NCI-H1436 treated with DMSO at 0.1 percent for 48 hours (cell line): Measurements from ENCODE around the gene ATP9A.
"Not testable (repeated sequence)": the region's sequence is repeated elsewhere in the genome, so short reads cannot be mapped to it uniquely, and the experiment has no call there.

Source experiments
- DNase-seq: peaks from one replicate; lab custom pipeline; 2025; lab: John Stamatoyannopoulos, UW

The ATP9A gene

GRCh38 chr20:51767867-51768758 lies at the start of gene ATP9A:
ATP9A (minus strand) TSS chr20:51768390; CDS start chr20:51768369, 21 bp downstream.
- DNase-seq: no peak

GRCh38 chr20:51816856-51817255 lies 48.7 kb upstream of the ATP9A start:
- DNase-seq: not testable (repeated sequence)

GRCh38 chr20:51815383-51816076 lies 47.3 kb upstream of the ATP9A start:
- no peak for DNase-seq

- DNase-seq: no peak
Measured at GRCh38 chr20:51812861-51813260, 44.7 kb upstream of the ATP9A start.

- no peak for DNase-seq
Measured at GRCh38 chr20:51811514-51812128, 43.4 kb upstream of the ATP9A start.

GRCh38 chr20:51811042-51811355 lies 42.8 kb upstream of the ATP9A start:
- no peak for DNase-seq

GRCh38 chr20:51810155-51811041 lies 42.2 kb upstream of the ATP9A start:
- DNase-seq: no peak

- DNase-seq: no peak
Measured at GRCh38 chr20:51807720-51808250, 39.6 kb upstream of the ATP9A start.

- no peak for DNase-seq
Measured at GRCh38 chr20:51804754-51805153, 36.6 kb upstream of the ATP9A start.

- no peak for DNase-seq
Measured at GRCh38 chr20:51803148-51803854, 35.1 kb upstream of the ATP9A start.

- DNase-seq: no peak
Measured at GRCh38 chr20:51802170-51802751, 34.1 kb upstream of the ATP9A start, which contains the start of gene SALL4. SALL4 (minus strand) TSS chr20:51802521; CDS start chr20:51802408, 113 bp downstream.

- no peak for DNase-seq
Measured at GRCh38 chr20:51801823-51802123, 33.6 kb upstream of the ATP9A start.

- no peak for DNase-seq
Measured at GRCh38 chr20:51801122-51801822, 33.1 kb upstream of the ATP9A start.

- no peak for DNase-seq
Measured at GRCh38 chr20:51800872-51801121, 32.6 kb upstream of the ATP9A start.

GRCh38 chr20:51800060-51800871 lies 32.1 kb upstream of the ATP9A start:
- no peak for DNase-seq

GRCh38 chr20:51799401-51799860 lies 31.2 kb upstream of the ATP9A start:
- no peak for DNase-seq

- DNase-seq: no peak
Measured at GRCh38 chr20:51797357-51798025, 29.3 kb upstream of the ATP9A start.

- DNase-seq: no peak
Measured at GRCh38 chr20:51796340-51796739, 28.1 kb upstream of the ATP9A start.

- DNase-seq: no peak
Measured at GRCh38 chr20:51792960-51793359, 24.8 kb upstream of the ATP9A start.
